Neural cell (in vitro differentiated cells): ENCODE data around the gene PPP1R12B. TPM values are rescaled to one million over a fixed set of nuclear protein-coding genes. Genes with fewer than 3 reads are reported as not detected.

Source experiments
- H2AFZ ChIP-seq: fragments of 200-600, 300-800 bp; sonication (generic), shearing (Covaris generic); 2 replicates; pipeline ENCODE4 v1.6.0; 2014; ENCODE audit warnings: low read depth, mild to moderate bottlenecking, antibody characterized with exemption, low read length, moderate library complexity
- H3F3A ChIP-seq: fragments of 200-600 bp; shearing (Covaris generic); 2 replicates; pipeline ENCODE4 v1.6.1; 2016; ENCODE audit warnings: mild to moderate bottlenecking, moderate library complexity, mixed read lengths, antibody characterized with exemption, low read length; ENCODE audit not compliant: insufficient read depth, poor library complexity, severe bottlenecking
- H3K27ac ChIP-seq: fragments of 200-600, 300-800 bp; sonication (generic), shearing (Covaris generic); 2 replicates; pipeline ENCODE4 v1.5.1; 2014; ENCODE audit warnings: mild to moderate bottlenecking, low read length, moderate library complexity
- H3K27me3 ChIP-seq: fragments of 300-800, 200-600 bp; sonication (generic), shearing (Covaris generic); 2 replicates; pipeline ENCODE4 v1.6.0; 2014; ENCODE audit warnings: mild to moderate bottlenecking, low read depth, low read length, moderate library complexity; ENCODE audit not compliant: insufficient read depth
- H3K36me3 ChIP-seq: fragments of 300-800, 200-600 bp; sonication (generic), shearing (Covaris generic); 2 replicates; pipeline ENCODE4 v1.5.1; 2014; ENCODE audit warnings: mild to moderate bottlenecking, antibody characterized with exemption, low read length, moderate library complexity; ENCODE audit not compliant: insufficient read depth
- H3K4me2 ChIP-seq: fragments of 300-800, 200-600 bp; sonication (generic), shearing (Covaris generic); 2 replicates; pipeline ENCODE4 v1.6.0; 2014; ENCODE audit warnings: mild to moderate bottlenecking, low read length
- H3K4me3 ChIP-seq: fragments of 300-800, 200-600 bp; sonication (generic), shearing (Covaris generic); 2 replicates; pipeline ENCODE4 v1.5.1; 2014; ENCODE audit warnings: mild to moderate bottlenecking, low read length, moderate library complexity
- H3K79me2 ChIP-seq: fragments of 200-600 bp; shearing (Covaris generic); replicated peaks from 2 replicates; pipeline ENCODE4 v1.6.0; 2014; ENCODE audit warnings: mild to moderate bottlenecking, low read length, moderate library complexity; ENCODE audit not compliant: insufficient read depth
- H3K9ac ChIP-seq: fragments of 300-800, 200-600 bp; sonication (generic), shearing (Covaris generic); 2 replicates; pipeline ENCODE4 v1.6.1; 2016; ENCODE audit warnings: mild to moderate bottlenecking, low read length, mixed read lengths
- H3K9me2 ChIP-seq: fragments of 200-600 bp; shearing (Covaris generic); 2 replicates; pipeline ENCODE4 v1.6.1; 2016; ENCODE audit warnings: mild to moderate bottlenecking, low read length, mixed read lengths; ENCODE audit not compliant: insufficient read depth
- H3K9me3 ChIP-seq: fragments of 200-600, 300-800 bp; sonication (generic), shearing (Covaris generic); 2 replicates; pipeline ENCODE4 v1.6.1; 2016; ENCODE audit warnings: mild to moderate bottlenecking, mixed run types, low read length, moderate library complexity, mixed read lengths
- H4K20me1 ChIP-seq: fragments of 200-600 bp; shearing (Covaris generic); 2 replicates; pipeline ENCODE4 v1.6.1; 2016; ENCODE audit warnings: mild to moderate bottlenecking, mixed run types; ENCODE audit not compliant: insufficient read depth
- EP300 ChIP-seq: fragments of 450-650 bp; conservative IDR thresholded peaks from 2 replicates; pipeline ENCODE4 v1.6.1; 2014; ENCODE audit warnings: antibody characterized with exemption, mild to moderate bottlenecking, moderate library complexity; ENCODE audit not compliant: poor library complexity, severe bottlenecking
- EZH2 ChIP-seq: fragments of 200-600, 300-800 bp; shearing (Covaris generic), sonication (generic); IDR thresholded peaks from 2 replicates; pipeline ENCODE4 v1.6.1; 2014; ENCODE audit warnings: antibody characterized with exemption, low read length, borderline replicate concordance, mild to moderate bottlenecking; ENCODE audit not compliant: insufficient read depth, poor library complexity, severe bottlenecking
- MXI1 ChIP-seq: fragments of 450-650 bp; conservative IDR thresholded peaks from 2 replicates; pipeline ENCODE4 v1.6.1; 2014; ENCODE audit warnings: antibody characterized with exemption, mild to moderate bottlenecking; ENCODE audit not compliant: poor library complexity, severe bottlenecking
- POLR2AphosphoS5 ChIP-seq: IDR thresholded peaks from 2 replicates; pipeline ENCODE4 v1.6.1; 2012
- RAD21 ChIP-seq: fragments of 450-650 bp; conservative IDR thresholded peaks from 2 replicates; pipeline ENCODE4 v1.6.1; 2014; ENCODE audit warnings: antibody characterized with exemption, mild to moderate bottlenecking, moderate library complexity
- REST ChIP-seq: IDR thresholded peaks from 2 replicates; pipeline ENCODE4 v1.6.1; 2012; ENCODE audit warnings: borderline replicate concordance
- SMC3 ChIP-seq: fragments of 450-650 bp; conservative IDR thresholded peaks from 2 replicates; pipeline ENCODE4 v1.6.1; 2014; ENCODE audit warnings: antibody characterized with exemption, mild to moderate bottlenecking, moderate library complexity; ENCODE audit not compliant: poor library complexity
- TAF1 ChIP-seq: IDR thresholded peaks from 2 replicates; pipeline ENCODE4 v1.6.1; 2012; ENCODE audit warnings: low read depth
- polyA plus RNA-seq: library from polyadenylated mRNA; depleted of rRNA; stranded (reverse); fragments of >200 nt; gene quantifications from 2 replicates; pipeline ENCODE4 v1.2.3, GENCODE V29; 2014
- TF ChIP-seq, protein P1 (sequence below): fragments of 450-650 bp; IDR thresholded peaks from 2 replicates; pipeline ENCODE4 v1.5.1; 2014; ENCODE audit warnings: antibody characterized with exemption, mild to moderate bottlenecking, moderate library complexity; ENCODE audit not compliant: poor library complexity, severe bottlenecking

PPP1R12B gene
- polyA plus RNA-seq, 1 donor from 2014 or later, result 9.8 TPM

DNA sequence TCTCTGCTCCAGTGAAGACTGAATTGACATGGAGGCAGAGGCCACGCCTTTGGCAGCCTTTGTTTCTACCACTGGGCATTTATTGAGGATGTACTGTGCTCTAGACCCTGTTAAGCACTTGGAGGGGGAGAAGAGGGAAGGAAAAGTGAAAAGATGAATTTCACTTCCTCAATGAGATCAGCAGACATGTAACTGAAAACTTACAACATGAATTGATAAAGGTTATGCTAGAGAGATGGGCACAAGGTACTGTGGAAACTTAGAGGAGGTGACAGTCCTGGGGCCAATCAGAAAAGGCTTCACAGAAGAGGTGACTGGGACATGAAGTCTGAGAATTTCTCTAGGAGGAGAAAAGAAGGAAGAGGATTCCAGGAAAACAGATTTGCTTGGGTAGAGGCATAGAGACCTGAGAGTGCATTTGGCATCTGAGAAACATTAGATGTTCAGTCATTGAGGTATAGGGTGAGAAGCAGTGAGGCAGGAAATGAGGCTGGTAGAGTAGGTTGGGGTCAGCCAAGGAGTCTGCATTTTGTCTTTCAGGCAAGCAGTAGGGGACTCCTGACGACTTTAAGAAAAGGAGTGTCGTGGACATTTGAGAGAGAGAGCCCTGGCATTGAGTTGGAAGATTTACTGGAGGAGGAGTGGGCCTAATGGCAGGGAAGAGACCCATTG, 248.7 kb downstream of the PPP1R12B start:
- Histone ChIP-seq H4K20me1 (no peaks in the 10 kb centered on the region), H3F3A (no peaks in the 10 kb centered on the region), H3K9ac (no peak overlapping the region), H3K36me3 (no peaks in the 10 kb centered on the region), H3K9me3 (no peaks in the 10 kb centered on the region), H2AFZ (no peak overlapping the region), H3K4me3 (no peak overlapping the region), H3K79me2 (no peaks in the 10 kb centered on the region), H3K4me2 (no peak overlapping the region), H3K9me2 (no peaks in the 10 kb centered on the region), H3K27ac (no peak overlapping the region), H3K27me3 (no peaks in the 10 kb centered on the region)
- TF ChIP-seq EP300, result no peak
- TF ChIP-seq POLR2AphosphoS5, result no peak
- TF ChIP-seq EZH2, result no peak
- TF ChIP-seq TAF1, result no peak
- no peak for TF ChIP-seq RAD21
- TF ChIP-seq SMC3, result no peak
- TF ChIP-seq MXI1, result no peak
- TF ChIP-seq REST, result no peak
- TF ChIP-seq, protein P1, sequence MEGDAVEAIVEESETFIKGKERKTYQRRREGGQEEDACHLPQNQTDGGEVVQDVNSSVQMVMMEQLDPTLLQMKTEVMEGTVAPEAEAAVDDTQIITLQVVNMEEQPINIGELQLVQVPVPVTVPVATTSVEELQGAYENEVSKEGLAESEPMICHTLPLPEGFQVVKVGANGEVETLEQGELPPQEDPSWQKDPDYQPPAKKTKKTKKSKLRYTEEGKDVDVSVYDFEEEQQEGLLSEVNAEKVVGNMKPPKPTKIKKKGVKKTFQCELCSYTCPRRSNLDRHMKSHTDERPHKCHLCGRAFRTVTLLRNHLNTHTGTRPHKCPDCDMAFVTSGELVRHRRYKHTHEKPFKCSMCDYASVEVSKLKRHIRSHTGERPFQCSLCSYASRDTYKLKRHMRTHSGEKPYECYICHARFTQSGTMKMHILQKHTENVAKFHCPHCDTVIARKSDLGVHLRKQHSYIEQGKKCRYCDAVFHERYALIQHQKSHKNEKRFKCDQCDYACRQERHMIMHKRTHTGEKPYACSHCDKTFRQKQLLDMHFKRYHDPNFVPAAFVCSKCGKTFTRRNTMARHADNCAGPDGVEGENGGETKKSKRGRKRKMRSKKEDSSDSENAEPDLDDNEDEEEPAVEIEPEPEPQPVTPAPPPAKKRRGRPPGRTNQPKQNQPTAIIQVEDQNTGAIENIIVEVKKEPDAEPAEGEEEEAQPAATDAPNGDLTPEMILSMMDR, result no peak

DNA sequence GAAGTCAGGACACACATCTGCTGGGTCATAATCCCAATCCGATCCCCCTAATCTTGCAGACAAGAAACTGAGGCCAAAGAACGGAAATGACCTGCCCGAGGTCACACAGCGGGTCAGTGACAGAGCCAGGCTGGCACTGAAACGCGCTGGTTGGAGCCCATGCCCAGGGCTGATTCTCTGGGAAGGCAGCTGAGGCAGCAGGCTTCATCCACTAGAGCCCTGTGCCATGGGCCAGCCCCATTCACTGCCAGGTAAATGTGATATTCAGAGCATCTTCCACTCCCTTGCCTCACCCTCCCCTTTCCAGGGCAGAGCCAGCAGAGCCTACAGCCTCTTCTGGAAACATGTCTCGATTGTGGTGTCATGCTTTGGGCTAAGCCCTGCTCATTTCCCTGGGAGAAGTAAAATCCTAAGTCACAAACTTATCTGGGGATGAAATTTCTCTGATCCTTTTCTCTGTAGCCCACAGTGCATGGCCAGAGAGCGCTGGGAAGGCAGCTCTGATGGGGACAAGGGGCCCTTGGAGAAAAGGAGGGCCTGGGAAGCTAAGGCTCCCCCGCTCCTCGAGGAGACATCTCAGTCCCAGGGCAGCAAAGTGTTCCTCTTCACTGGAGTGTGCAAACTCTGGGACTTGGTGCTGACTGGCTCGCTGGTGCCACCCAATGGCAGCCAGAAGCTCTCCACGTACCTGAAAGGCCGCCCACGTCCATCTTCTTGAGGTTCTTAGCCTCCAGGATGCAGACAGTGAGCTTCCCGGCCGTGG, 251.4 kb downstream of the PPP1R12B start:
- Histone ChIP-seq H4K20me1 (no peaks in the 10 kb centered on the region), H3K27ac (no peak overlapping the region), H3K9me3 (no peaks in the 10 kb centered on the region), H3K36me3 (no peaks in the 10 kb centered on the region), H3K4me2 (no peak overlapping the region), H3K79me2 (no peaks in the 10 kb centered on the region), H2AFZ (no peak overlapping the region), H3K9me2 (no peaks in the 10 kb centered on the region), H3K9ac (no peak overlapping the region), H3F3A (no peaks in the 10 kb centered on the region), H3K4me3 (no peak overlapping the region), H3K27me3 (no peaks in the 10 kb centered on the region)
- TF ChIP-seq RAD21, result peak; percentile 59
- no peak for TF ChIP-seq POLR2AphosphoS5
- TF ChIP-seq REST, result no peak
- no peak for TF ChIP-seq EZH2
- TF ChIP-seq, protein P1, result peak; percentile 65
- TF ChIP-seq SMC3, result peak; percentile 67
